Caki2 (cell line): ENCODE results near the gene OR4C13. TPM values are rescaled to one million over a fixed set of nuclear protein-coding genes. Genes with fewer than 3 reads are reported as not detected.
A peak's percentile ranks its signal among the peaks of the same experiment; 100 is the strongest.
"Not testable (repeated sequence)": the region's sequence is repeated elsewhere in the genome, so short reads cannot be mapped to it uniquely, and the experiment has no call there.

Experiments
- DNase-seq: peaks from one replicate; pipeline ENCODE4 v3.0.0-alpha.2; 2015; ENCODE audit warnings: low read depth
- in situ Hi-C: cut with HindIII; loops from 2 replicates; pipeline ENCODE4 v1.10.0; 2016; ENCODE audit warnings: low sequenced_read_pairs, low pct_unique_long_range_greater_than_20kb, mixed read lengths
- total RNA-seq: library from RNA; depleted of rRNA; stranded (reverse); fragments of >200 nt; shearing (Covaris generic); gene quantifications from 2 replicates; pipeline ENCODE4 v1.2.3, GENCODE V29; 2014; ENCODE audit warnings: low replicate concordance; rRNA removed

OR4C13 gene
- not detected in 2 replicates for total RNA-seq

DNA sequence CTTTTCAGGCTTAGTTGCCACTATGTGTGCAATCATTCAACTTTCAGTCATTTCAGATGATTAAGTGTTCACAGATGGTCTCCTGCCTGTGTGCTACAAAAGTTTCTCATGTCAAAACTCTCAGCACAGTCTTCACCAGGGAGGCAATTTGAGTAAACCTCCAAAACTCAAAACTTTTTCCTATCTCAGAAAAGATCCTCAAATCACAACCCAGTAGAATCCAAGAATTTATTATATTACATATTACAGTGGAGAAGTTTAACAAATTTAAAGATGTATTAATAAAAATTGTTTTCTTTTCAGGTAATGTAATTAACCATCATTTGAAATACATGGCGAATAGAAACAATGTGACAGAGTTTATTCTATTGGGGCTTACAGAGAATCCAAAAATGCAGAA lies at the start of gene OR4C13:
OR4C13 (plus strand) TSS at position 301 of the 400 bp plus-strand sequence; CDS start at position 333, 32 bp downstream.
- in situ Hi-C loops: no loop called here

GRCh38 chr11:49911516-49911915 lies 40.7 kb upstream of the OR4C13 start:
- in situ Hi-C loops, DNase-seq: not testable (repeated sequence)

More for the DNA sequence above, at the start of gene OR4C13:
- DNase-seq: no peak

- in situ Hi-C loops, DNase-seq: not testable (repeated sequence)
These were observed 3.5 kb upstream of the OR4C13 start for GRCh38 chr11:49948701-49949100.

- DNase-seq, in situ Hi-C loops: not testable (repeated sequence)
These were observed 21.2 kb downstream of the OR4C13 start for GRCh38 chr11:49973439-49973838.

DNA sequence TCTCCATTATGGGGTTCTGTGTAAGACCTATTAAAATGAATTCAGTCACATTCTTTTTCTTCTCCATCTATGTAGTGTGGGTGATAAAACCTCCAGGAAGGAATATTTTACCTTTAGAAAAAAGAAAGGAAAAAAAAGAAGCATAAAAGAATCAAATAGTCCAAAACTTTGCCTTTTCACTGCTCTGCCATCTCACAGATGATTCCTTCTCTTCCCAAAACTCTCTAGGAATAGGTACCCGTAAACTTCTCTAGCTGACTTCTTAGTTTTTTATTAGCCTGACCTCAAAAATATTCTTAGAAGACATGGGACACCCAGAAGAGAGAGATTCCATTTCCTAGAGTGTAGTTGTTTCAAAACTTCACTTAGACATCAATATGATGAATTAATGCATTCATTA lies 30.2 kb downstream of the OR4C13 start, which contains the start of gene OR4C12:
OR4C12 (minus strand) TSS at position 101 of the 400 bp plus-strand sequence; CDS start at position 67, 34 bp downstream.
- DNase-seq, in situ Hi-C loops: not testable (repeated sequence)

DNA sequence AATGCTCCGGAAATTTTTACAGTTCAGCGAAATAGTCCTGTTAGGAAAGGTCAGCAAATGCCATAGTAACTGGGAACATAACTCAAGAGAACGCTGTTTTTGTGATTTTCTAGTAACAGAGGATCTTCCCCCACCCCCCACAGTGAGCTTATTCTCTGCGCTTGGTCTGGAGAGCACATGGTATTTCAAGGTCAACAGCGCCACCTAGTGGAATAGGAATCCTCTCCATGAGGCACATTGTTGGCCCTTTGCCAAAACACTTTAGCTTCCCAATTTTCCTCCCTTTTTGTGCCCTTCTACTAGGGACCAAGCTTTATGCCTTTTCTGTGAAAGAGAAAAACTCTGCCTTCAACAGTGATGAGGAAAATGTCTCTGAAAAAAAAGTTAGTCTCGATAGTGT lies 43.4 kb downstream of the OR4C13 start:
- peak; percentile 46 for DNase-seq

More for the DNA sequence above, 43.4 kb downstream of the OR4C13 start:
- in situ Hi-C loops: no loop called here

Other genes with a start within 250 kb of the OR4C13 start
- not detected in 2 replicates for gene OR4C12, start 30.1 kb downstream of the OR4C13 start, total RNA-seq
- not detected in 2 replicates for gene OR4C45, start 80.5 kb downstream of the OR4C13 start, total RNA-seq